ENCODE measurements around the gene ACP4.
"Not testable (repeated sequence)": the region's sequence is repeated elsewhere in the genome, so short reads cannot be mapped to it uniquely, and the experiment has no call there.

Gene ACP4

DNA sequence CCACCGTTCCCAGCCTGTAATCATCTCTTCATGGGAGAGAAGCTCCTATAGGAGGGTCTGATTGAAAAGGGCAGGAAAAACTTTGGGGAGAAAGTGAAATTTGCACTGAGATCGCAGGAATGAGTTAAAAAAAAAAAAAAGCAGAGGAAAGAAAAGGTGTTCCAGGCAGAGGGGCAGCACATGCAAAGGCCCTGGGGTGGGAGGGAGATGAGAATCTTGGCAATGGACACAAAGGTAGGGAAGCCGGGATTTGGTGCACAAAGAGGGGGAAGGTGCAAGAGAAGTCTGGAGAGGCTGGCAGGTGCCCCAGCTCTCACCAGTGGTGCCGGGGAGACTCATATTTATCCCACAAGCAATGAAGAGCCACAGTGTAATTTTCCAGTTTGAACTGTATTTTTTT lies 36.3 kb upstream of the ACP4 start:
- TF ChIP-seq CTCF (conservative IDR thresholded peaks at IDR 0.05; ENCODE audit: control insufficient read depth, insufficient read depth, low read depth, low read length), result no peak
- DNase-seq (ENCODE audit: low read depth), result no peak
- no peak overlapping the region for H3K4me3 ChIP-seq (ENCODE audit: control insufficient read depth, low read depth, low read length)

DNA sequence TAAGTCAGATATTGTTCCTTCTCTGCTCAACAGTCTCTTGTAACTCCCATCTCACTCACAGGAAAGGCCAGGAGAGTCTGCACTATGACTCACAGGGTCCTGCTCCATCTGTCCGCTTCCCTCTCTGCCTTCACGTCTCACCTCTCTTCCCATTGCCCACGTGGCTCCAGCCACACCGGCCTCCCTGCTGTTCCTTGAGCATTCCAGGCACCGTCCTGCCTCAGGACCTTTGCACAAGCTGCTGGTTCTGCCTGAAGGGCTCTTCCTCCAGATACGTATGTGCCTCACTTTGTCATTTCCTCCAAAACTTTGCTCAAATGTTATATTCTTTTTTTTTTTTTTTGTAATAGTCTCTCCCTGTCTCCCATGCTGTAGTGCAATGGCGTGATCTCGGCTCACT lies 34.0 kb upstream of the ACP4 start:
- not testable (repeated sequence) for DNase-seq (ENCODE audit: low read depth); H3K4me3 ChIP-seq (ENCODE audit: control insufficient read depth, low read depth, low read length)

DNA sequence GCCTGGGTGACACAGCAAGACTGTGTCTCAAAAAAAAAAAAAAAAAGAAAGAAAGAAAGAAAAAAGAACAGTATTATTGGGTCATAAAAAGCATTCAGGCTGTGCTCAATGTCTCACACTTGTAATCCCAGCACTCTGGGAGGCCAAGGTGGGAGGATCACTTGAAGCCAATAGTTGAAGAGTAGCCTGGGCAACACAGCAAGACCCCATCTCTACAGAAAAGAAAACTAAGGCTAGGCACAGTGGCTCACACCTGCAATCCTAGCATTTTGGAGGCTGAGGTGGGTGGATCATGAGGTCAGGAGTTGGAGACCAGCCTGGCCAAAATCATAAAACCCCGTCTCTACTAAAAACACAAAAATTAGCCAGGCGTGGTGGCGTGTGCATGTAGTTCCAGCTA lies 32.6 kb upstream of the ACP4 start:
- not testable (repeated sequence) for H3K4me3 ChIP-seq (ENCODE audit: control insufficient read depth, low read depth, low read length); DNase-seq (ENCODE audit: low read depth)

GRCh38 chr19:50759076-50759475 lies 31.1 kb upstream of the ACP4 start:
- not testable (repeated sequence) for H3K4me3 ChIP-seq (ENCODE audit: control insufficient read depth, low read depth, low read length); DNase-seq (ENCODE audit: low read depth)

DNA sequence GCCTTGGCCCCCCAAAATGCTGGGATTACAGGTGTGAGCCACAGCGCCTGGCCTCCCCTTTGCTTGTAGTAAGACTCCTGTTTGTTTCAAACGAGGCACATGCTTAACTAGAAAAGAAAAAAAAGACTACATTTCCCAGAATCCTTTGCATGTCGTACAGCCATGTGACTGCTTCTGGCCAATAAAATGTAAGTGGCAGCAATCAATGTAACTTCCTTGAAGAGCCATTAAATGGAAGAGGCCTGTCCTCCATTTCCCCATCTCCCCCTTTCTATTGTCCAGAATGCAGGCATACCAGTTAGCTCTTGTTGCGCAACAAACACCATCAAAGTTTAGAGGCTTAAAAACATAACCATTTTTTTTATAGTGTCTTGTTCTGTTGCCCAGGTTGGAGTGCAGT lies 30.3 kb upstream of the ACP4 start:
- H3K4me3 ChIP-seq (ENCODE audit: control insufficient read depth, low read depth, low read length), result no peak overlapping the region
- peak; percentile 41 for DNase-seq (ENCODE audit: low read depth)
- no peak for TF ChIP-seq CTCF (conservative IDR thresholded peaks at IDR 0.05; ENCODE audit: control insufficient read depth, insufficient read depth, low read depth, low read length)

DNA sequence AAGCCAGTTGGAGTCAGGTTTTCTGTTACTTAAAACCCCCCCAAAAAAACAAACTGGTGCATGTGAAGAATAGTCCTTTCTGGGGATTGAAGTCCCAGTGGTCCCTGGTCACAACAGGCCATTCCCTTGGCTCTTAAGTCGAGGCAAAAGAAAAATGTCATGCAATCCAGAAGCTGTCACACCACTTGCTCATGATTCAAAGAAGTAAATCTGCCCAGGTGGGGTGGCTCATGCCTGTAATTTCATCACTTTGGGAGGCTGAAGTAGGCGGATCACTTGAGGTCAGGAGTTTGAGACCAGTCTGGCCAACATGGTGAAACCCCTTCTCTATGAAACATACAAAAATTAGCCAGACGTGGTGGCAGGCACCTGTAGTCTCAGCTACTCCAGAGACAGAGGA lies 28.7 kb upstream of the ACP4 start:
- not testable (repeated sequence) for DNase-seq (ENCODE audit: low read depth); H3K4me3 ChIP-seq (ENCODE audit: control insufficient read depth, low read depth, low read length)

DNA sequence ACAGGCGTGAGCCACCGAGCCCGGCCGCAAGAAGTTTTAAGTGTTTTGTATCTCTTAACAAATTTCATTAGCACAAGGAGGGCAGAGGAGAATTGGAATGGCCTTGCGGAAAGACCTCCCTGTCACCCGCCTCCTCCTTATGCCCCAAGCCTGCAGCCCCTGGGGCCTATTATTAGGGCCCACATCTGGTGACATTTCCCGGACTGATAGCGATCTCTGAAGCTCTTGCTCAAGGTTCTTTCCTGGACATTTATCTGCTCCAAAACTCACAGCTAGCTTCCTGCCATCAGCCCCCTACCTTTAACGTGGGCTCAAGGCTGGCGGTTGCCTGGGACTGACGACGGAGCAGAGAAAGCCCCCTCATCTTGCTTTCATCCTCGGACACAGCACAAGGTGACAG lies 26.7 kb upstream of the ACP4 start:
- not testable (repeated sequence) for DNase-seq (ENCODE audit: low read depth); H3K4me3 ChIP-seq (ENCODE audit: control insufficient read depth, low read depth, low read length)

GRCh38 chr19:50764409-50764808 lies 25.8 kb upstream of the ACP4 start:
- no peak for TF ChIP-seq CTCF (conservative IDR thresholded peaks at IDR 0.05; ENCODE audit: control insufficient read depth, insufficient read depth, low read depth, low read length)
- DNase-seq (ENCODE audit: low read depth), result no peak
- H3K4me3 ChIP-seq (ENCODE audit: control insufficient read depth, low read depth, low read length), result no peak overlapping the region

GRCh38 chr19:50766746-50767145 lies 23.5 kb upstream of the ACP4 start:
- not testable (repeated sequence) for DNase-seq (ENCODE audit: low read depth); H3K4me3 ChIP-seq (ENCODE audit: control insufficient read depth, low read depth, low read length)

DNA sequence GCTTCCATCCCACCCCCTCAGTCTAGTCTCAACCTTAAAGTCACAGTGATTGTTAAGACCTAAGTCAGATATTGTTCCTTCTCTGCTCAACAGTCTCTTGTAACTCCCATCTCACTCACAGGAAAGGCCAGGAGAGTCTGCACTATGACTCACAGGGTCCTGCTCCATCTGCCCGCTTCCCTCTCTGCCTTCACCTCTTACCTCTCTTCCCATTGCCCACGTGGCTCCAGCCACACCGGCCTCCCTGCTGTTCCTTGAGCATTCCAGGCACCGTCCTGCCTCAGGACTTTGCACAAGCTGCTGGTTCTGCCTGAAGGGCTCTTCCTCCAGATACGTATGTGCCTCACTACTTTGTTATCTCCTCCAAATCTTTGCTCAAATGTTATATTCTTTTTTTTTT lies 23.0 kb upstream of the ACP4 start:
- H3K4me3 ChIP-seq (ENCODE audit: control insufficient read depth, low read depth, low read length); DNase-seq (ENCODE audit: low read depth): not testable (repeated sequence)

DNA sequence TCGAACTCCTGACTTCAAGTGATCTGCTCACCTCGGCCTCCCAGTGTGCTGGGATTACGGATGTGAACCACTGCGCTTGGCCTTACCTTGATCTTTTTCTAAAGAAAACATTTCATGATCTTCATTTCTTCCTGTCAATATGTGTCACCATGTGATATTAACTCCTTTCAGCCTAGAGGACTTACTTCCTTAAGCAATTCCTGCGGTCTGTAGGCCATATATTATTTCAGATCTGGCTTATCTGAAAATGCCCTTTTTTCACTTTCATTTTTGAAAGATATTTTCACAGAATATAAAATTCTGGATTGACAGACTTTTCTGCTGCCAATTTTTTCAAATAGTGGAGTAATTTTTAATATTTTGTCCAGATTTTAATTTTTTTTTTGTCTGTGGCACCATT lies 21.9 kb upstream of the ACP4 start:
- DNase-seq (ENCODE audit: low read depth), result no peak
- no peak overlapping the region for H3K4me3 ChIP-seq (ENCODE audit: control insufficient read depth, low read depth, low read length)
- TF ChIP-seq CTCF (conservative IDR thresholded peaks at IDR 0.05; ENCODE audit: control insufficient read depth, insufficient read depth, low read depth, low read length), result no peak

DNA sequence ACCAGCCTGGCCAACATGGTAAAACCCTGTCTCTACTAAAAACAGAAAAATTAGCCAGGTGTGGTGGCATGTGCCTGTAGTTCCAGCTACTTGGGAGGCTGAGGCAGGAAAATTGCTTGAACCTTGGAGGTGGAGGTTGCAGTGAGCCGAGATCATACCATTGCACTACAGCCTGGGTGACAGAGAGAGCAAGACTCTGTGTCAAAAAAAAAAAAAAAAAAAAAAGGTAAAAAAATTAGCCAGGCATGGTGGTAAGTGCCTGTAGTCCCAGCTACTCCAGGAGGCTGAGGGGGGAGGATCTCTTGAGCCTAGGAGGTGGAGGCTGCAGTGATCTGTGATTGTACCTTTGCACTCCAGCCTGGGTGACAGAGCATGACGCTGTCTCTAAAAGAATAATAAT lies 20.1 kb upstream of the ACP4 start, which contains the start of gene GPR32:
GPR32 (plus strand) TSS at position 301 of the 400 bp plus-strand sequence. CDS start 137 bp downstream, outside the sequence.
- not testable (repeated sequence) for DNase-seq (ENCODE audit: low read depth); H3K4me3 ChIP-seq (ENCODE audit: control insufficient read depth, low read depth, low read length)
